ENCODE data around the gene ECPAS. TPM values are rescaled to one million over a fixed set of nuclear protein-coding genes. Genes with fewer than 3 reads are reported as not detected.

The ECPAS gene
- total RNA-seq, 1 donor from 2014 or later, result 108 TPM

DNA sequence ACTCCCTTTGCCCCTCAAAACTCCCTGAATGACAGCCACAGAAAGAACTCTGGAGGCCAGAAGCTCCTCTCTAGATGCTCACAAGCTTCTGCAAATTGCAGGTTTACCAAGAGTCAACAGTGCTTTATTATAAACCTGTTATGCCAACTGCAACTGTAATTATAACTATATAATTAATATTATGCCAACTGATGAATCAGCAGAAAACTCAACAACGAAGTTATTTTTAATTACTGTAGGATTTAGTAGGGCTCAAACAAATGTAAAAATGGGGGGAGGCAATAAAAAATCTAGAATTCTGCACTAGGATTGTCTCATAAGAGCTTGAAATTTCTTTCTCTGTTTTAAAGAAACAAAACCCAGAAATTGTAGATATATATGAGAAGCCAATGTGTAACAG is 117.2 kb downstream of the ECPAS start:
- H3K4me1 Mint-ChIP-seq (ENCODE audit: unreplicated experiment), result no peaks in the 10 kb centered on the region
- peaks cover 73% of the 10 kb centered on the region for H3K36me3 Mint-ChIP-seq (ENCODE audit: unreplicated experiment)

DNA sequence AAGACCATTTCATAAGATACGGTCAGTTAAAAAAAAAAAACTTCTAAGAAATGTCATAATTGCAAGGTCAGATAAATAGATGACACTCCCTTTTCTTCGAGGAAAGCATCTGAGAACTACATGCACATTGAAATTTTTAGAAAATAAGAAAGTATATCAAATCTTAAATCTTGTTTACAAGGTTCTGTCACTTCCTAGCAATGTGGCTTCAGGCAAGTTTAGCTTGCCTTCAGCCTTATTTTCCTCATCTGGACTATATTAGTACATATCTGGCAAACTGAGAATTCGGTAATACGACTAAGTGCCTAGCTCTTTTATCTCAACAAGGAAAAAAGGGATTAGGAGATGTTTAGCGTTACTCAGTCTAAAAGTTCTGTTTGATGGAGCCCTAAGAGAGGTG is 121.7 kb downstream of the ECPAS start:
- H3K27me3 Mint-ChIP-seq (ENCODE audit: unreplicated experiment), result no peaks in the 10 kb centered on the region
- no peak overlapping the region for H3K27ac Mint-ChIP-seq (ENCODE audit: unreplicated experiment)
- peaks cover 64% of the 10 kb centered on the region for H3K36me3 Mint-ChIP-seq (ENCODE audit: unreplicated experiment)
- no peak for DNase-seq (ENCODE audit: extremely low spot score, unreplicated experiment)
- H3K4me3 Mint-ChIP-seq (ENCODE audit: unreplicated experiment), result no peak overlapping the region
- H3K4me1 Mint-ChIP-seq (ENCODE audit: unreplicated experiment), result peaks cover 2% of the 10 kb centered on the region
- H3K9me3 Mint-ChIP-seq (ENCODE audit: unreplicated experiment), result no peaks in the 10 kb centered on the region
- TF ChIP-seq, protein P1, sequence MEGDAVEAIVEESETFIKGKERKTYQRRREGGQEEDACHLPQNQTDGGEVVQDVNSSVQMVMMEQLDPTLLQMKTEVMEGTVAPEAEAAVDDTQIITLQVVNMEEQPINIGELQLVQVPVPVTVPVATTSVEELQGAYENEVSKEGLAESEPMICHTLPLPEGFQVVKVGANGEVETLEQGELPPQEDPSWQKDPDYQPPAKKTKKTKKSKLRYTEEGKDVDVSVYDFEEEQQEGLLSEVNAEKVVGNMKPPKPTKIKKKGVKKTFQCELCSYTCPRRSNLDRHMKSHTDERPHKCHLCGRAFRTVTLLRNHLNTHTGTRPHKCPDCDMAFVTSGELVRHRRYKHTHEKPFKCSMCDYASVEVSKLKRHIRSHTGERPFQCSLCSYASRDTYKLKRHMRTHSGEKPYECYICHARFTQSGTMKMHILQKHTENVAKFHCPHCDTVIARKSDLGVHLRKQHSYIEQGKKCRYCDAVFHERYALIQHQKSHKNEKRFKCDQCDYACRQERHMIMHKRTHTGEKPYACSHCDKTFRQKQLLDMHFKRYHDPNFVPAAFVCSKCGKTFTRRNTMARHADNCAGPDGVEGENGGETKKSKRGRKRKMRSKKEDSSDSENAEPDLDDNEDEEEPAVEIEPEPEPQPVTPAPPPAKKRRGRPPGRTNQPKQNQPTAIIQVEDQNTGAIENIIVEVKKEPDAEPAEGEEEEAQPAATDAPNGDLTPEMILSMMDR (IDR thresholded peaks at IDR 0.05), result no peak

More for the DNA sequence above, 117.2 kb downstream of the ECPAS start:
- Mint-ChIP-seq H3K4me3 (ENCODE audit: unreplicated experiment) (no peak overlapping the region), H3K27ac (ENCODE audit: unreplicated experiment) (no peak overlapping the region), H3K9me3 (ENCODE audit: unreplicated experiment) (no peaks in the 10 kb centered on the region), H3K27me3 (ENCODE audit: unreplicated experiment) (no peaks in the 10 kb centered on the region)
- TF ChIP-seq, protein P1 (IDR thresholded peaks at IDR 0.05), result no peak
- DNase-seq (ENCODE audit: extremely low spot score, unreplicated experiment), result no peak

DNA sequence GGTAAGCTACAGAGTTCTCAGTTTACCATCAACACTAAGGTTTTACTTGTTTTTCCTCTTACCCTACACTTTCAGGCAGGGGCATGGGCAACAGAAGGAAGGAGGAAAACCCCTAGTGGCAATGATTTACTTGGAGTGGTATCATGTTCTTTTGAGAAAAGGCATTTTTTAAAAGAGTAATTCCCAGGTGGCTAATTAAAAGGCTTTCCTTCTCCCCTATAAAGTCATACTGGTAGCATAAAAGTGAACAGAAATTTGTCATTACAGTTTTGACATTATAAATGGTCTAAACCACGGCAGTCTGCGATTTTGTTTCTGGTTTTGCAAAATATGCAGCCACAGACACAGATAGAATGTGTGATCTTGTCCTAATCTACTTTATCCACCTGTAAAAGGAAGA is 123.3 kb downstream of the ECPAS start:
- Mint-ChIP-seq H3K9me3 (ENCODE audit: unreplicated experiment) (no peaks in the 10 kb centered on the region), H3K4me3 (ENCODE audit: unreplicated experiment) (no peak overlapping the region), H3K4me1 (ENCODE audit: unreplicated experiment) (peaks cover 17% of the 10 kb centered on the region), H3K27ac (ENCODE audit: unreplicated experiment) (no peak overlapping the region), H3K27me3 (ENCODE audit: unreplicated experiment) (no peaks in the 10 kb centered on the region), H3K36me3 (ENCODE audit: unreplicated experiment) (peaks cover 49% of the 10 kb centered on the region)
- TF ChIP-seq, protein P1 (IDR thresholded peaks at IDR 0.05), result no peak
- no peak for DNase-seq (ENCODE audit: extremely low spot score, unreplicated experiment)

DNA sequence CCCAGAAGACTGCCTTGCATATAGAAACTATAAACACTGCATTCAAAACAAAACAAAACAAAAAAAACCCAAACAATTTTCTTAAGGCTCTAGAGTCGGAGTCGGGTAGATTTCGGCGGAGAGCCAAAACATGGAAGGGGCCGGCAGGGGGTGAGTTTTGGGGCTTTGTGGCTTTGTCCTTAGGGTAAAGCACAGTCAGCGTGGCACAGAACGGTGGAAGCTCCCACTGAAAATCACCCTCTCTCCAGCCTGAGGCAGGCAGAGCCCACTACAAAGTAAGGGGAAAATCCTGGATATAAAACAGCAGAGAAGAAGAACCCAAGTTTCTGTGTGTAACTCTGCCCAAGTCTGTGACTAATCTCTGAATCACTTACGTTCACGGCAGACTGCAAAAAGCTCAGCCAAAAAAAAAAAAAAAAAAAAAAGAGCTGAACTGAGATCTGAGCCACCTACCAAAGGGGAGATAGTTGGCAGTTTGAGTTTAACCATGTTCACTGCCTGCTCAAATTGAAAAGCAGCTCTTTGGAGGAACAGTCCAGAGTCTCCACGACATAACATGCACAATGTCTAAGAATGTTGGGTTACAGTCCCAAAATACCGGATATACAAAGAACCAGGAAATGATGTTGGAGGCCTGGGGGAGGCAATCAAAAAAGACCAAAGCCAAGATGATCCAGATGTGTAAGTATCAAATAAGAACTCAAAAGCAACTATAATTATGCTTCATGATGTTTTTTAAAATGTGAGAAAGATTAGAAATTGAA is 127.5 kb downstream of the ECPAS start:
- Mint-ChIP-seq H3K27ac (ENCODE audit: unreplicated experiment) (peak overlapping the region; percentile 92), H3K4me3 (ENCODE audit: unreplicated experiment) (peak overlapping the region; percentile 68), H3K9me3 (ENCODE audit: unreplicated experiment) (peaks cover 20% of the 10 kb centered on the region), H3K36me3 (ENCODE audit: unreplicated experiment) (peaks cover 19% of the 10 kb centered on the region), H3K27me3 (ENCODE audit: unreplicated experiment) (no peaks in the 10 kb centered on the region), H3K4me1 (ENCODE audit: unreplicated experiment) (peaks cover 18% of the 10 kb centered on the region)
- TF ChIP-seq, protein P1 (IDR thresholded peaks at IDR 0.05), result no peak
- no peak for DNase-seq (ENCODE audit: extremely low spot score, unreplicated experiment)

DNA sequence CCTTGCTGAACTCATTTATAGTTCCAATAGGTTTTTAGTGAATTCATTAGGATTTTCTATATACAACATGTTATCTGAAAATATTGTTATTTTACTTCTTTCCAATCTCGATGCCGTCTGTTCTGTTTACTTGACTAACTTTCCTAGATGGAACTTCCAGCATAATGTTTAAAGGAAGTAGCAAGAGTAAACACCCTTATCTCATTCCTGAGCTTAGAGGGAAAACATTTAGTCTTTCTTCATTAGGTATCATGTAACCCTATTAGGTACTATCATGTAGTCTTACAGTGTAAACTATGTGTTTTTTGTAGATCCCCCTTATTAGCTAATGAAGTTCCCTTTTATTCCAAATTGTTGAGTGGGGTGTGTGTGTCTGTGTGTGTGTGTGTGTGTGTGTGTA is 131.6 kb downstream of the ECPAS start:
- Mint-ChIP-seq H3K9me3 (ENCODE audit: unreplicated experiment) (peaks cover 27% of the 10 kb centered on the region), H3K36me3 (ENCODE audit: unreplicated experiment) (no peaks in the 10 kb centered on the region), H3K4me1 (ENCODE audit: unreplicated experiment) (peaks cover 24% of the 10 kb centered on the region), H3K27ac (ENCODE audit: unreplicated experiment) (no peak overlapping the region), H3K4me3 (ENCODE audit: unreplicated experiment) (no peak overlapping the region), H3K27me3 (ENCODE audit: unreplicated experiment) (no peaks in the 10 kb centered on the region)
- no peak for DNase-seq (ENCODE audit: extremely low spot score, unreplicated experiment)
- TF ChIP-seq, protein P1 (IDR thresholded peaks at IDR 0.05), result no peak
